Astrocyte of the spinal cord (primary cell): ENCODE results near the gene PDHX.

ENCODE experiments used
- DNase-seq: peaks from one replicate; pipeline ENCODE4 v3.0.0; 2011; ENCODE audit warnings: low read depth, low spot score
- H3K4me3 ChIP-seq: 2 replicates; pipeline ENCODE4 v1.5.1; 2011; ENCODE audit warnings: low read depth, mild to moderate bottlenecking, low read length, moderate library complexity
- in situ Hi-C: cut with HindIII; loops from 2 replicates; pipeline ENCODE4 v1.10.0; 2017; ENCODE audit warnings: low sequenced_read_pairs
- TF ChIP-seq, protein P1 (sequence below): IDR thresholded peaks from 2 replicates; pipeline ENCODE4 v1.5.1; 2012; ENCODE audit warnings: low read depth, mild to moderate bottlenecking, low read length, inconsistent platforms

Gene PDHX

DNA sequence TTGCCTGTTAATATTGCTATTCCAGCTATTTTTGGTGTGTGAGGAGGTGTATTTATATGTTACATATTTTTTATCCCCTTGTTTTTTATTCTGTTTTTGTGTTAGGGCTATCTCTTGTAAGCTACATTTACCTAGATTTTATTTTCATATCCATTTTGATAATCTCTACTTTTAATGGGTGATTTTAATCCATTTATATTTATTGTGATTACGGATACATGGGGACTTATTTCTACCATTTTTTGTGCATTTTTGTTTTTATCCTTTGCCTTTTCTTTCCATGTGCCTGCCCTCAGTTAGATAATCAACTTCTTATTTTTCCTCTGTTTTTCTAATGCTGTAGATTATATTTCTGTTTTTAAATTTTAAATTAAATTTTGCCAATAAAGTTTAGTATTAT lies 28.3 kb downstream of the PDHX start:
- H3K4me3 ChIP-seq = no peak overlapping the region
- TF ChIP-seq, protein P1, sequence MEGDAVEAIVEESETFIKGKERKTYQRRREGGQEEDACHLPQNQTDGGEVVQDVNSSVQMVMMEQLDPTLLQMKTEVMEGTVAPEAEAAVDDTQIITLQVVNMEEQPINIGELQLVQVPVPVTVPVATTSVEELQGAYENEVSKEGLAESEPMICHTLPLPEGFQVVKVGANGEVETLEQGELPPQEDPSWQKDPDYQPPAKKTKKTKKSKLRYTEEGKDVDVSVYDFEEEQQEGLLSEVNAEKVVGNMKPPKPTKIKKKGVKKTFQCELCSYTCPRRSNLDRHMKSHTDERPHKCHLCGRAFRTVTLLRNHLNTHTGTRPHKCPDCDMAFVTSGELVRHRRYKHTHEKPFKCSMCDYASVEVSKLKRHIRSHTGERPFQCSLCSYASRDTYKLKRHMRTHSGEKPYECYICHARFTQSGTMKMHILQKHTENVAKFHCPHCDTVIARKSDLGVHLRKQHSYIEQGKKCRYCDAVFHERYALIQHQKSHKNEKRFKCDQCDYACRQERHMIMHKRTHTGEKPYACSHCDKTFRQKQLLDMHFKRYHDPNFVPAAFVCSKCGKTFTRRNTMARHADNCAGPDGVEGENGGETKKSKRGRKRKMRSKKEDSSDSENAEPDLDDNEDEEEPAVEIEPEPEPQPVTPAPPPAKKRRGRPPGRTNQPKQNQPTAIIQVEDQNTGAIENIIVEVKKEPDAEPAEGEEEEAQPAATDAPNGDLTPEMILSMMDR = no peak
- in situ Hi-C loops = no loop called here
- no peak for DNase-seq

DNA sequence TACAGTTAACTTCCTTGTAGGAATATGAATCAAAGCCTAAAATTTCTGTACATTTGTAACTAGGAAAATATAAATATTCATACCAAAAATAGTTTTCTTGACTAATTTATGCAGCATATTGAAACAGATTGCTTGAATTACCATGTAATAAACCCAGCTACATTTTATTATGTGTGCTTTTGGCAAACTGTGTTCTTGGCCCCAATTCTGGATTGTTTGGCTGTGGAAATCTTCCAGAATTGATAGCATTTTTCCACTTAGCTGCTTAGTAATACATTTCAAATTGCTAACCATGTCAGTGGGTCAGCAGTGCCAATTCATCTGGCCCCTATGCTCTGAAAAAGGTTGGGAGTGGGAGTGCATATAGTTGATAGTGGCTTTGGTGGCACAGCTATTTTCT lies 32.3 kb downstream of the PDHX start:
- in situ Hi-C loops = no loop called here

GRCh38 chr11:34953955-34954354 lies 37.5 kb downstream of the PDHX start:
- in situ Hi-C loops = no loop called here
- TF ChIP-seq, protein P1 = no peak
- no peak overlapping the region for H3K4me3 ChIP-seq
- no peak for DNase-seq

More for the DNA sequence above, 32.3 kb downstream of the PDHX start:
- H3K4me3 ChIP-seq = no peak overlapping the region
- peak; percentile 17 for DNase-seq
- TF ChIP-seq, protein P1 = no peak

DNA sequence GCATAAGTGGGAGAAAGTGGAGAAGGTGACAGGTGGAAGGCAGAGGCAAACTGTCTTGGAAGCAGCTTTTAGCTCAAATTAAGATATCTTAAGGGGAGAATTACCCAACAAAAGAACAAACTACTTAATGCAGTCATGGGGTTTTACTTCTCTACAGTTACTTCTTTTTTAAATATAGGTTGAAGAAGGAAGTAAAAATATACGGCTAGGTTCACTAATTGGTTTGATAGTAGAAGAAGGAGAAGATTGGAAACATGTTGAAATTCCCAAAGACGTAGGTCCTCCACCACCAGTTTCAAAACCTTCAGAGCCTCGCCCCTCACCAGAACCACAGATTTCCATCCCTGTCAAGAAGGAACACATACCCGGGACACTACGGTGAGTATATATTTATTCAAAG lies 40.8 kb downstream of the PDHX start:
- TF ChIP-seq, protein P1 = no peak
- H3K4me3 ChIP-seq = no peak overlapping the region
- no peak for DNase-seq
- in situ Hi-C loops = no loop called here

DNA sequence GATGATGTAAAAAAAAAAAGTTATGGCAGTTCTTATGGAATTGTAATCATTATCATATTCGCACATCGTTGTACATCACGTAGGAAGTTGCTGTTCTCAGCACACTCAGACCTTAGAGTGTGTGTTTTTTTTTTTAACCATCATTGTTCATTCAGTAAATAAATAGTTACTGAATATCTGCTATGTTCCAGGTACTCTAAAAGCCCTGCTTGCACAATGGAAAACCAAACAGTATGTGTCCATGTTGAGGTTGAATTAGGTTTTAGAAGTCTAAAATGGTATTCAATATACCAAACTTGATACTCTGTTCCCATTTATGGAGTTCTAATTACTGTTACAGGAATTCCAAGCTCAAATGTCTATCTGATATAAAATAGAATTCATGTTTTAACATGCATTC lies 41.2 kb downstream of the PDHX start:
- DNase-seq = no peak
- in situ Hi-C loops = no loop called here
- TF ChIP-seq, protein P1 = no peak
- no peak overlapping the region for H3K4me3 ChIP-seq

DNA sequence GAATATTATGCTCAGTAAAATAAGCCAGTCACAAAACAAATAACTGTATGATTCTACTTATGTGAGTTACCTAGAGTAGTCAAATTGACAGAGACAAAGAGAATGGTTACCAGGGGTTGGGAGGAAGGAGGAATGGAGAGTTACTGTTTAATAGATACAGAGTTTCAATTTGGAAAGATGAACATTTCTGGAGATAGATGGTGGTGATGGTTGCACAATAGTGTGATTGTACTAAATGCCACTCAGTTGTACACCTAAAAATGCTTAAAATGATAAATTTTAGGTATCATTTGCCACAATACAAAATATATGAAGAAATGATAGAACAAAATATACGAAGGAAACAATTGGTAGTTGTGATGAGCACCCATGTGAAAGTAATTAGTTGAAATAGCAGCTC lies 43.4 kb downstream of the PDHX start:
- no peak overlapping the region for H3K4me3 ChIP-seq
- in situ Hi-C loops = no loop called here
- no peak for DNase-seq
- TF ChIP-seq, protein P1 = no peak

DNA sequence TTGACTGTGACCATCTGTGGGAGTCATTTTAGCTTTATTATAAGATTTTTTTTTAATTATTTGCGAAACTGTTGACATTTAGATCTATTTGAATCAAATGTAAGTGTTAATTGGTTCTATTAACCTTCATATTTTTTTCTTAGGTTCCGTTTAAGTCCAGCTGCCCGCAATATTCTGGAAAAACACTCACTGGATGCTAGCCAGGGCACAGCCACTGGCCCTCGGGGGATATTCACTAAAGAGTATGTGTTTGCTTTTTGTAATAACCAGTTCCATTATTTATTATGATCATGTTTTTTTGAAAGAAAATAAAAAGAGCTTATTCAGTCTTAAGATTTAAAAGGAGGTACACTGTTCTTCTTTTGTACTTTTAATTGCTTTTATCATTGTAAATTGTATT lies 43.9 kb downstream of the PDHX start:
- no peak overlapping the region for H3K4me3 ChIP-seq
- DNase-seq = no peak
- in situ Hi-C loops = no loop called here
- TF ChIP-seq, protein P1 = no peak
